GM19043 (cell line): Measurements from ENCODE around the gene DSCAM.

Experiments
- ATAC-seq: cut with Tn5 transposase; IDR thresholded peaks from one replicate; pipeline ENCODE4 v1.9.1; 2021; ENCODE audit warnings: low read depth; ENCODE audit not compliant: unreplicated experiment

DSCAM gene

DNA sequence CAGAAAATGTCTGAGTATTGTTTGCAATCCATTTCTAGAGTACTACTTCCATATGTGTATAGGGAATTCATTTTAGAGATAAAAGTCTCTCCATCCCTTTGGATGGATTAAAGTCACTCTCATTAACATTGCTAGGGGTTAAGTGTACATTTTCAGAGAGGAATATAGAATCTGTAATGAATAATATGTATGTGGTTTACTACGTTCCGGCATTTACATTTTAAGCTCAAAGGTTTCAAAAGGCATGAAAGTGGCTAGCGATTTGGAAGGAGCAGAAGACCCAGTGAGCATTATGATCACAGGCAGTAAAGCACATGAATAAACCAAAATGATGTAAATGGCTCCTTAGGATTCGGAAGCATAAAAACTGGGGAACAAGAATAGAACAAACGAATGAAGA is 123.0 kb downstream of the DSCAM start:
- no peak for ATAC-seq

- no peak for ATAC-seq
Observed at GRCh38 chr21:40723317-40723716, 123.6 kb downstream of the DSCAM start.

DNA sequence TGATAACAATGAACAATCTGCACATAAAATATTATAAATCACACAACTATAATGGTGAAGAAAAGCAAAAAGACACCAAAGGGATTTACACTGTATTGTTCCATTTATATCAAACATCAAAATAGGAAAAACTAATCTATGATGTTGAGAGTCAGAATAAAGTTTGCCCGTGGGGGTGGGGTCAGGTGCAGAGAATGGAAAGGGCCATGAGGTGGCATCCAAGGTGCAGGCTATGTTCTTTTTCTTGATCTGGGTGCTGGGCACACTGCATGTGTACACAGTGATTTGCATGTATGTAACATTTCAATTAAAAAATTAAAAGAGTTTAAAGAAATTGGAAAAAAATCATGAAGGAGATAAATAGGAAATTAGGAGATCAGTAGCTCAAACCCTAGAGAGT is 127.3 kb downstream of the DSCAM start:
- ATAC-seq = no peak

GRCh38 chr21:40717028-40717427 is 129.9 kb downstream of the DSCAM start:
- ATAC-seq = no peak

DNA sequence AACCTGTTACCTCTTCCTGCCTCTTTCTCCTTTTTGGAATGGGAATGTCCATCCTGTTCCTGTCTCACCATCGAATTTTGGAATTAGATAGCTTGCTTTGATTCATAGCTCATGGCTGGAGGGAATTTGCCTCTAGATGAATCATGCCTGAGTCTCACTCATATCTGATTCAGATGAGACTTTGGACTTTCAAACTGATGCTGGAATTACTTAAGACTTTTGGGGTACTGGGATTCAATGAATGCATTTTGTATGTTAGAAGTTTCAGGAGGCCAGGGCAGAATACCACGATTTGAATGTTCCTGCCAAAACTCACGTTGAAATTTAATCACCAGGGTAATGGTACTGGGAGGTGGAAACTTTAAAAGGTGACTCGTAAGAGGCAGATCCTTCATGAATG is 132.4 kb downstream of the DSCAM start:
- no peak for ATAC-seq

GRCh38 chr21:40707656-40708244 is 139.2 kb downstream of the DSCAM start:
- no peak for ATAC-seq

DNA sequence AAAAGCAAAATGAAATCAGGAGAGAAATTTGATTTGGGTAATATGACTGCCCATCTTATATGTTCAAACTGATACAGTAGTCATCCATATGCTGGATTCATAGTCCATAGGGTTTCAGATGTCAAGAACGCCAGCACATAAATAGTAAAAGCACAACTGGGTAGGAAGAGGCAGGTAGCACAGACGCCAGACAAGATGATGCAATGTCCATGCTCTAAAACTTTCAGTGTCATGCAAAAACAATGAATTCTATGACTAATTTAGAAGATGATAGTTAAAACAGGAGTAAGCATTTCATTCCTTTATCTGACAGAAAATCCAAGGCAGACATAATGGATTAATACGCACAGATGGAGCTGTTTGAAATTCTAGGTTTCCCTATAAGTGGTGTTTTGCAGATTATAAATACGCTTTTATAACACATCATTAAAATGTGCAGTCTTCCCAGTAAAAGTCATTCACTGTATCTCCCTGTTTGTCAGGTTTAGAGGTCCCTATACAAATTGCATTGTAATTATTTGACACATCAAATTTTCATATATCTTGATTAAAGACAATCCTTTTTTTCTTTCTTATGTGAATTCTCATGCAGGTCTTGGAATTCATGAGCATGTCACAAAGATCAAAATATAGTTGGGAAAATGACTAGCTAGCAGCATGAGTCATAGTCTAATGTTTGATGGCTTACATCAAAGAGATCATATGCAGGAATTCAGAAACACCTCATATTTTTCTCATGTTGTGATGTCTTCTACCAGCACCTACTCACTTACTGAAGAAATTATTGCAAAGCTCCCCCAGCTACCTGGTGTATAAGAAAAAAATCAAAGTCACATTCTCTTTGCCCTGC is 139.9 kb downstream of the DSCAM start:
- no peak for ATAC-seq

DNA sequence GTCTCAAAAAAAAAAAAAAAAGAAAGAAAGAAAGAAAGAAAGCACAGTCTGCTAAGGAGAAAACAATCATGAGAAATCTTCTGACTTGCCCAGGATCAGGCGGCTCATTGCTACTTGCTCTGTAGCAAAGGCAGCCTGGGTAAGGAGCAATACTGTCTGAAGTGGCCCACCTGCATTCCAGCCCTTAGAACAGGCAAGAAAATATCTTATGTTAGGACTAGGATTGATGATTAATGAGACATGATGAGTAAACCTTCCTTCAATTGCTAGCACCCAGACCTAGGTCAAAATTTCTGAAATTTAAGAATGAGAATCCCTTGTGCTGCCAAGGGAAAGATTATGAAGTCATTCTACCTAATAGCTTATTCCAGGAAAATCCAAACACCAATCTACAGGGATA is 140.8 kb downstream of the DSCAM start:
- ATAC-seq = no peak

- ATAC-seq = no peak
Observed at GRCh38 chr21:40704141-40704540, 142.8 kb downstream of the DSCAM start.

DNA sequence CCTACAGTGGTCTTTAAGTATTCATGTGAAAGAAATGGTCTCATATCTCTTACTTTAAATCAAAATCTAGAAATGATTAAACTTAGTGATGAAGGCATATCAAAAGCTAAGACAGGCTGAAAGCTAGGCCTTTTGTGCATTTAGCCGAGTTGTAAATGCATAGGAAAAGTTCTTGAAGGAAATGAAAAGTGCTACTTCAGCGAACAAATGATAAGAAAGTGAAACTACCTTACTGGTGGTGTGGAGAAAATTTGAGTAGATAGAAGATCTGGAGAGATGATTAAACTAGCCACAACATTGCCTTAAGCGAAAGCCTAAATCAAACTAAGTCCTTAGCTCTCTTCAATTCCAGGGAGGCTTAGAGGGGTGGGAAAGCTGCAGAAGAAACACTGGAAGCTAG is 147.6 kb downstream of the DSCAM start:
- no peak for ATAC-seq

GRCh38 chr21:40696246-40696645 is 150.7 kb downstream of the DSCAM start:
- ATAC-seq = no peak

DNA sequence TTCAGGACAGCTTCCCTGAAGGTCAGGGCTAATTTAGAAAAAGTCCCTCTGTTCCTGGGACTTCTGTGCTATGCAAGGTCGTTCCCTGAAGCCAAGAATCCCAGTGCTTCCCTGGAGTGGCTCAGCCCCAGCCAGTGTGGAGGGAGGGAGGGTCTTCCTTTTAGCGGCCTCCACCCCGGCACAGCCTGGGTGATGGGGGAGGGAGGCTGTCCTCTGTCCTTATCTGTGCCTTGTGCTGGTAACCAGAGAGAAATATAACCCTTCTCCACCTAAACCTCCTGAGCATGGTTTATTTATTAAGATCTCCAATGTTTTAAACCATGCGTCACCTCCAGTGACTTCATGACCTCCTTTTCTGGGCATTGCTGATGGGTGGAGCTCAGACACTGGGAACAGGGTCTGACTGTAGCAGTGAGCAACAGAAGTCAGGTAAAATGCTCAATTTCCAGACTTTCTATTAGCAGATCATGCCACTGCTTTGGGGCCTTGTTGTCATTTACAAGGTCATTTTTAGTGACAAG is 157.1 kb downstream of the DSCAM start:
- no peak for ATAC-seq

- no peak for ATAC-seq
Observed at GRCh38 chr21:40689217-40689616, 157.7 kb downstream of the DSCAM start.

GRCh38 chr21:40688106-40688864 is 158.7 kb downstream of the DSCAM start:
- no peak for ATAC-seq

DNA sequence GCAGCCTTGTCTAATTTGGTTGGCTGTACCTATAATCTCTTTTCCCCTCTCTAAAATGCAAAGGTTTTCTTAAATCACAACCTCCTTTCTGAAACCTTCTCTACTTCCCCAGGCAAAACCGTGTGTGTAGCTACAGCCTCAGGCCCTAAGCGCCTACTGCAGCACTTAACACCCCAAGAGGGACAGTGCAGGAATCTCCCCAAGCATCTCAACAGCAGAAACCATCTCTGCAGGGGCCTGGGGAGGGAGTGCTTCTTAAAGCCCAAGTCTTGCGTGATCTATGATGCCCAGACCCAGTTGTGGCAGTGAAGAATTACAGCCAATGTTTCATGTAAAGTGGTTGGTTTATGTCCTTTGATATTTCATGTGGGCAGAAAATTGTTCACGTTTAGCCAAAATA is 159.3 kb downstream of the DSCAM start:
- no peak for ATAC-seq

DNA sequence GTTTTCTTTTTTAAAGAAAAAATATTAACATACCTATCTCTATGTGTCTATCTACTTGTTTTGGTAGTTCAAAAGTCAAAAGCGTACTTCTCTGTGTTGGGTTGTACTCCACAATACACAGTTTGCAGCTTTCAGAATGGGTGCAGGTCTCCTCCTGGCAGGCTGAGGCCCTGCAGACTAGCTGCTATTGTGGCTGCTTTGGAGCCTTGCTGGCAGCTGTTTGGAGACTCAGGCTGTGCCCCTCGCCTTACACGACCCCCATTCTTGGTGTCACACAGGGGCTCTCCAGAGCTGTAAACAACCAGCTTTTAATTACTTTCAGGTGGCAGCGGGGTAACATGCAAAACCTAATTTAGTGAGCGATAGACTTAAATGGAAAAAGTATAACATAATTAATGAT is 160.4 kb downstream of the DSCAM start:
- no peak for ATAC-seq

- no peak for ATAC-seq
Observed at GRCh38 chr21:40685141-40685540, 161.8 kb downstream of the DSCAM start.

GRCh38 chr21:40684726-40685125 is 162.2 kb downstream of the DSCAM start:
- ATAC-seq = no peak

GRCh38 chr21:40683349-40683748 is 163.6 kb downstream of the DSCAM start:
- no peak for ATAC-seq

- ATAC-seq = no peak
Observed at GRCh38 chr21:40681164-40681859, 165.6 kb downstream of the DSCAM start.

- no peak for ATAC-seq
Observed at GRCh38 chr21:40680311-40680710, 166.6 kb downstream of the DSCAM start.
